RKO (cell line): Measurements from ENCODE around the gene GJB5.
"Not testable (repeated sequence)": the region's sequence is repeated elsewhere in the genome, so short reads cannot be mapped to it uniquely, and the experiment has no call there.

ENCODE experiments used
- DNase-seq: peaks from one replicate; pipeline ENCODE4 v3.0.0-alpha.2; 2016; ENCODE audit warnings: low spot score

Gene GJB5

GRCh38 chr1:34754964-34755637 lies at the start of gene GJB5:
Gene GJB5 (plus strand): TSS chr1:34755047. CDS start chr1:34757331, 2,284 bp downstream.
- no peak for DNase-seq

GRCh38 chr1:34705077-34705476 lies 49.8 kb upstream of the GJB5 start:
- DNase-seq: no peak

DNA sequence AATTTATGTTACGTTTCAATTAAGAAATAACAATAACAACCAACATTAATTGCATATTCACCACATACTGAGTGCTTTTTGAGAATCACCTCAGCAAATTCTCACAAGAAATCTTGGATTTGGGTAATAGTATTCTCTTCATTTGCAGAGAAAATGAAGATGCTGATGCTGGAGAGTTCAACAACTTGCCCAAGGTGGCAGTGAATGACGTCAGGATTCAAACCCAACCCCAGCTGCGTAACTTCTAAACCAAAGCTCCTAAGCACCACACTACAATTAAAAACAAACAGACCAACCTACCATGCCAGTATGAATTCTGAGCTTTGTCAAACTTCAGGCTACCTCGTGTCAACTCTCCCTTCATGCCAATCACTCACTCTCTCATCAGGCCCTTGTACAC lies 46.7 kb upstream of the GJB5 start:
- no peak for DNase-seq

- peak; percentile 8 for DNase-seq
These were observed 45.3 kb upstream of the GJB5 start for GRCh38 chr1:34709547-34709946.

- no peak for DNase-seq
These were observed 44.0 kb upstream of the GJB5 start for GRCh38 chr1:34710812-34711211.

DNA sequence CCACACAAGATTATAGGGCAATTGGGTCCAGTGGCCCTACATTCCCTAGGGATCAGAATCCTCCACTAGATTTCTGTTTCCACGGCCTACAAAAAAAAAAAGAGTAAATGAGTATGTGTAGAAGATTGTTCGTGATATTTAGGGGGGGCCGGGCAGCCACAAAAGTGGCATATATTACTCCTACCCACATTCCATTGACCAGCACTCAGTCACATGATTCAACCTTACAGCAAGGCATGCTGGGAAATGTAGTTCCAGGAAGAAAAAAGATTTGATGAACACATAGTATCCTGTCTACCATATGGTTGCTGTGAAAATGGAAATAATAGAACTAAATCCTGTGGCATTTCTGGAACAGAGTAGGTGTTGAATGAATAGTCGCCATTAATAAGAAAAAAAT lies 43.4 kb upstream of the GJB5 start:
- DNase-seq: peak; percentile 11

GRCh38 chr1:34712007-34712688 lies 42.7 kb upstream of the GJB5 start:
- no peak for DNase-seq

DNA sequence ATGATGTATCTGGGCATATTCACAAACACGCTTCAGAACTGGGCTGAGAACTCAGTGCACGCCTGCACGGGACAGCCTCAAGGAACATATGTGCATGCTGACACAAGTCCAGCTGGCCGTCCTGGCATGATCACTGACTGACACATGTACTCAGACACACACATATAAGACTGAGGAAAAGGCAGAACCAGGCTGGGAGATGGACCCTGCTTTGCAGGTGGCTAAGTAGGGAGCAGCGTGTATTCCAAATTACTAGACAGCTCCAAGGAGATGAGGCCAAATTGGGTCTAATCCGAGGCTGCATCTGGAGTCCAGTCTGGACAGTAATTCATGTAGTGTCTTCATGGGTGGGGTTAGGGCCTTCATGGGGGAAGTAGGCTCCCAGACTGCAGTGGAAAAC lies 41.4 kb upstream of the GJB5 start:
- no peak for DNase-seq

DNA sequence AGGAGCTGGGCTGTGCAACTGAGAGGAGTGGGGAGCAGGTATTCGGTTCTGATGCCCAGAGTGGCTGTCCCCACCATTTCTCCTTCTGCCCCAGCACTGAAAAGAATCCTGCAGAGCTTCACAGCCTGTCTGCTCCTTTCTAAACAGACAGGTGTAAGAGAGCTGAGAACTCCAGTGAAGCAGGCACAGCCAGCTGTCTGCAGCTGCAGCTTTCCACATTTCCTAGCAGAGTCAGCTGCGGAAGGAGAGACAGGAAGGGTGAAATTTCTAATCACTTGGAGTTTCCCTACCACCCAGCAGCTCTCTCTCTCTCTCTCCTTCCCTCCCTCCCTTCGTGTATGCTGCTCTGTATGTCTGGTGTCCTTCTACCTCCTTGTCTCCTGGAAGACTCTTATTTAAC lies 40.5 kb upstream of the GJB5 start:
- no peak for DNase-seq

DNA sequence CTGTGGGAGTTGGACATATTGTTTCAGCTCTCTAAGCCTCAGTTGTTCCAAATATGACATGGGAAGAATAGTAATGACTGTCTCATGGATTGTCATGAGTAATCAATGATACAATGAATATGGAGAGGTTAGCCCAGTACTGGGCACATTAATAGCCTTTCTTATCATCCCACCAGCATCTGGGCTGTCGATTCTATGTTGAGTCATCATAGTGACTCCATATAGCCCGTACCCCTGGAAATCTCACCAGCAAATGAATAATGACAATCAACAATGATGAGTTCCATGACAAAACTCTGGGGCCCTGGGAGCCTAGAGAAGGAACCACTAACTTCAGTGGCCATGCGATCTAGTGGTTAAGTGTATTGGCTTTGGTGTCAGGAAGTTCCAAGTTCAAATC lies 39.7 kb upstream of the GJB5 start:
- peak; percentile 52 for DNase-seq

DNA sequence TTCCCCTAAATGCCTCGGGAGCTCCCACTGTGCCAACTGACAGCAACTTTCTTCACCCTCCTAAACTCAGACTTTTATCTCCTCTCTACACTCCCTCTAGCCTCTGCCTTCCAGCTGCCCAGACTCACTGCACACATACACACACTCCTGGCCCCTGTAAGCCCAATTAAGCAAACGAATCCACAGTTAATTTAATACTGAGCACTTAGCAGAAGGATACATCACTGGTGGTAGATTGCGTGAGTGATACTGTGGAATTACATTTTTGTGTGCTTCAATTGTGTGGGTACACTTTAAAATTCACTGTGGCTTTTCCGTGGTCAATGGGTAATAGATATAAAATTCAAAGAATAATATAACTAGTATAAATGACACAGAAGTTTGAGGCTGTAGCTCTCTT lies 33.6 kb upstream of the GJB5 start:
- no peak for DNase-seq

DNA sequence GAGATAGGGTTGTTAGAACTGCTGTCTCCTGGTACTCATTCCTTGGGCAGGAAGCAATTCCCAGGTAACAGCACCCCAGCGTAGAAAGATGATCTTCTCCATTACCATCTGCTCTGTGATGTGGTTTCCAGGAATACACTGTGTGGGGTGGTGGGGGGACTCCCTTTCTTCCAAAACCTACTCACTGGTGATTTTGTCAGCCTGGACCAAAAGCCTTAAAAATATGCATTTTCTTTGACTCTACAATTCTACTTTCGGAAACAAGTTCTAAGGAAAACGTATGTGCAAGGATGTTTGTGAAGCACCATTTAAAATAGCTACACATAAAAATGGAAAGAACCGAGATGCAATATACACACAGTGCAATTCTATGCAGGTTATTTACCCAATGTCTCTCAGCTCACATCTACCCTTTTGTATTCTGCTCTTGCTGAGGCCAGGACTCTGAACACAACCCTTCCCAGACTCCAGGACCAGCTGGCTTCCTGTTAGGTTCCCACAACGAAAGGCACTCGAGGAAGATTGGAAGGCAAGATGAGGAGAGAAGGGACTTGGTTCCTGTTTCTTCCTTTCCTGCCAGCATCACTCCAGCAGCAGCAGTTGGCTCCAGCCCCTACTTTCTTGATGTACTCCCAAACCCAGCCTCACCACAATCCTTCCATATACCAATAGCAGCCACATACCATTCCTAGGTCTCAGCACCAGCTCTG lies 33.0 kb upstream of the GJB5 start:
- DNase-seq: no peak

GRCh38 chr1:34726861-34727260 lies 28.0 kb upstream of the GJB5 start:
- no peak for DNase-seq

GRCh38 chr1:34730485-34730884 lies 24.4 kb upstream of the GJB5 start:
- DNase-seq: no peak

- DNase-seq: not testable (repeated sequence)
These were observed 22.0 kb upstream of the GJB5 start for GRCh38 chr1:34732831-34733230.

GRCh38 chr1:34736692-34737091 lies 18.2 kb upstream of the GJB5 start:
- DNase-seq: no peak

GRCh38 chr1:34737236-34737635 lies 17.6 kb upstream of the GJB5 start:
- DNase-seq: not testable (repeated sequence)

DNA sequence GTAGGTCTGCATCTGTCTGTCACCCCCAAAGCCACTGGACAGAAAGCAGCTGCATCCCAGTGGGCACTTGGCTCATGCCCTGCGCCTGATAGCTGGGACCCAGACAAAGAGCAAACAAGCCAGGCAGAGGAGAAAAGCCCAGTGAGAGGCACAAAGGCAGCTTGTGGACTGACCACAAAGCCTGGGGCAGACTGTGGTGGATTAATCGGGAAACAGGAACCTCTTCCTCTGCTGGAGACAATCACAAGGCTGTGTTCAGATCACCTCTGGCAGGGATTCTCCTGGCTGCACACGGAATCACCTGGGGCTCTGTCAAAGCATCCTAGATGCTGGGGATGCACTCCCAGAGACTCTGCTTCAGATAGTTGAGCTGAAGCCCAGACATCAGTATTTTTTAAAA lies 15.2 kb upstream of the GJB5 start:
- DNase-seq: no peak

DNA sequence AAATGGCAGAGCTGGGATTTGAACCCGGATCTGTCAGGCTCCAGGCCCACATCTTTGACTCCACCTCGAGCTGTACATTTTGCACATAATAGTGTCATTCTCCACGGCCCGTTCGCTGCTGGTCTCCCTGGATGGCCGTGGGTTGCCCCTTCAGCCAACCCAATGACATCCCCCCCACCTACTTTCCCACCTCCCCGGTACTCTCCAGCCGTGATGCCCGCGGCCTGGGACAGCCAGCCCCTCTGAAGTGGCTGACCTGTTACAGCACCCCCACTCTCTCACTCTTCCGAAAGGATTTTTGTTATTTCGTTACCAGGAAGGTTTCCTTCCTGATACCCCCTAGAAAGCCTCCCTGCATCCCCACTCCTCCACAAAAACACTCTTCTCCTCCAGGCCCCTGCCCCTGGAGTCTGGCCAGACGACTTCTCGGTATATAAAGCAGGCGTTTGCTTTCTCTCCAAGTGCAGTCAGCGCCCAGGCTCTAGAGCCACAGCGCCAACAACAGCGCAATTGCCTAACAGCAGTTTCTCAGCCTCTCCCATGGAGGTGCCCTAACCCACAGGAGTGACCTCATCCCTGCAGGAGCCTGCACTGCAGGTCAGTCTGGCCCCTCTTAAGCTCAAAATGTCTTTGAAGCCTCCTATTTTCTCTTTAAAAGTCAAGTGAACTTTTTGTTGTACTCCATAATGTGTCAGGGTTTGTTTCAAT lies 14.5 kb upstream of the GJB5 start:
- DNase-seq: no peak

DNA sequence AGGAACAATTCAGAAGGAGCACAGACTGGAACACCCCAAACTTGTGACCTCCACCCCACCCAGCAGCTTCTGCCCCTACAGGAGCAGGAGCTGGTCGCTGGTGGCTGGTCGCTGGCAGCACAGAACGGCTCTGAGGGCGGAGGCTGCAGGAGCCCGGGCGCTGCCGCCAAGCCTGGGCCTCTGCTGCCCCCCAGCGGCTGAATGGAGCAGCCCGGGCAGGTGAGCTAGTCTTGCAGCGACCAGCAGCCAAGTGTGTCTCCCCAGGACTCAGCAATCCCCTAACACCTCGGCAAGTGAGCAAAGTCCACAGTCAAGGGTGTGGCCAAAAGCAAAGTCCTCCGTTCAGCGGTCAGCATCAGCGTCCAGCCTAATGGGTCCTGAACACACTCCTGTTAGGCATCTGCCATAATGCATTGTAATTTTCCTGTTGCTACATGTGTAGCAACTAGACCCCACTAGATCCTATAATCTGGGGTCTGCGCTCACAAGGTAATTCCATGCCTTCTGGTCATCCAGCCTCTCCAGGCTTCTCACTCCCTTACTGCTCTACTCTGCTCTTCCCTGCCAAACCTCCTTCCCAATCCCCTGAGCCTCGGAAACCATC lies 12.1 kb upstream of the GJB5 start:
- DNase-seq: peak; percentile 64

GRCh38 chr1:34743775-34744174 lies 11.1 kb upstream of the GJB5 start:
- DNase-seq: no peak

DNA sequence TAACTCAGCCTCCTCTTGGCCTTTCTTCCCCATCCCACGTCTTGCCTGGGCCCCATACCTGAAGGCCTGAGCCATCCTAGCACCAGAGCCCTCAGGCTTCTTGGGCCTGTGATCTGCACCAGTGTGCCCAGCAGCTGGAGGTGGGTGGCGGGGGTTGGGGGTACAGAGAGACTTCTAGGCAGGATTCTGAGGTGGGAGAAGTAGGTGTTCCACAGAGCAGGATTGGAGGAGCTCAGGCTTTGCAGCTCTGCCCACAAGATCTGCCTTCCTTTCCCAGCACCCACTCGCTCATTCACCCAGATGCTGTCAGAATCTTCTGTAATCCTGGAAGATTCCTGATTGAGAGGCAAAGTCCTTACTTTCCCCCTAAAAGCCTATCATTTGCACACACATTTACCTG lies 10.0 kb upstream of the GJB5 start:
- no peak for DNase-seq
